ENCODE measurements around the gene CACNA2D3.

The CACNA2D3 gene

DNA sequence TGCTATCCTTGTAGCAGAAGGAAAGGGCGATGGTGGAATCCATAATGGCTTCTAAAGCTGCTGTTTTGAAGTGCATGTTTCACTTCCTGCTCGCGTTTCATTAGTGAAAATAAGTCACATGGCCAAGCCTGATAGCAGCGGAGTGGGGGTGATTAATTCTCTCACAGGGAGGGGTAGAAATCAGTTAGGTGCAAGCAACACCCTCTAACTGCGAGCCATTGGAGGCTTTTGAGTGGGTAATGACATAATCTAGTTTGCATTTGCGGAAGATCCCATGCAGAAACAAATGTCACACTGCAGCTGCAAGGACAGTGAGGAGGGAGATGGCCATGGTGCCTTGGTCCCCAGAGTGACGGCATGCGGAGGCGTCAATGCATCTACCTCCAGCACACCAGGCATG is 41.1 kb downstream of the CACNA2D3 start:
- H3K27ac ChIP-seq: no peak overlapping the region
- TF ChIP-seq ZFX (IDR thresholded peaks at IDR 0.05; ENCODE audit: borderline replicate concordance) (no peak), CTCF (IDR thresholded peaks at IDR 0.05) (no peak)

GRCh38 chr3:54164192-54164975 is 42.0 kb downstream of the CACNA2D3 start:
- TF ChIP-seq CTCF (IDR thresholded peaks at IDR 0.05): no peak
- TF ChIP-seq ZFX (IDR thresholded peaks at IDR 0.05; ENCODE audit: borderline replicate concordance): no peak
- no peak overlapping the region for H3K27ac ChIP-seq

GRCh38 chr3:54165865-54166264 is 43.5 kb downstream of the CACNA2D3 start:
- H3K27ac ChIP-seq: no peak overlapping the region
- TF ChIP-seq ZFX (IDR thresholded peaks at IDR 0.05; ENCODE audit: borderline replicate concordance) (no peak), CTCF (IDR thresholded peaks at IDR 0.05) (no peak)

DNA sequence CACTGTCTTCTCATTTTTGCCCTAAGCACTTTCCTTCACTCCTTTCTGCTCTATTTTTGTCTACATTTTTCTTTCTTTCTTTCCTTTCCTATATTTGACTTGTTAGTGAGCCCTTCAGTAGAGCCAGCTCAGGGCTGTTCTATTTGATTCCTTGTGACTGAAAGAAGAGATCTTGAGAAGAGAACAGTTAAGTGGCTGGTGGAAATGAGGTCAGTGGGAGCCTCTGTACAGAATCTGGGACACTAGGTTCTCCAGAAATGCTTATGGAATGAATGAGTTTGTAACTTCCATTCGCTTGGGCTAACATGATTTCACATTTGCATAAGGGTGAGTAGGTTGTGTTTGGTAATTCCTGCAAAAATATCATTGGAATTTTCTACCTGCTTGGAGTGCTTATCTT is 45.6 kb downstream of the CACNA2D3 start:
- TF ChIP-seq CTCF (IDR thresholded peaks at IDR 0.05) (no peak), ZFX (IDR thresholded peaks at IDR 0.05; ENCODE audit: borderline replicate concordance) (no peak)
- no peak overlapping the region for H3K27ac ChIP-seq

GRCh38 chr3:54168451-54168850 is 46.1 kb downstream of the CACNA2D3 start:
- TF ChIP-seq ZFX (IDR thresholded peaks at IDR 0.05; ENCODE audit: borderline replicate concordance) (no peak), CTCF (IDR thresholded peaks at IDR 0.05) (no peak)
- H3K27ac ChIP-seq: no peak overlapping the region

GRCh38 chr3:54169524-54169923 is 47.2 kb downstream of the CACNA2D3 start:
- no peak for TF ChIP-seq ZFX (IDR thresholded peaks at IDR 0.05; ENCODE audit: borderline replicate concordance)
- no peak for TF ChIP-seq CTCF (IDR thresholded peaks at IDR 0.05)
- H3K27ac ChIP-seq: no peak overlapping the region

DNA sequence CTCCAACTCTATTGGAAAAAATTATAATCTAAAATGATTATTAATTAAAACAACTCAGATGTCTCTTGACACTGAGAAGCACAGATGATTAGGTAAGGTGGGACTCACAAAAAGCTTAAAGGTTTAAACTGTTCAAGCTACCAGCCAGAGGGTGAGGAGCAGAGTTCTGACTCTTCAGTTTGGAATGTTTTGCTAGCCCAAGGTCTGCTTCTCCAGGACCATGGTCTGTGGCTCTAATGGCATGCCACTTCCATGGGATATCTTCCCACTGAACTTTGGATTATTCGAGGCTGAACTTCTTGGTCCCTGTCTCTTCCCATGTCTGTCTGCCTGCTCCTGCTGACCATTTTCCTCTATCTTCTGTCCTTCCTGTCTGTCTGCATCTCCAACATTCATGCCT is 49.2 kb downstream of the CACNA2D3 start:
- TF ChIP-seq CTCF (IDR thresholded peaks at IDR 0.05) (no peak), ZFX (IDR thresholded peaks at IDR 0.05; ENCODE audit: borderline replicate concordance) (no peak)
- H3K27ac ChIP-seq: no peak overlapping the region
